HG02610 (cell line): Measurements from ENCODE around the gene IL1RAP.

ENCODE experiments used
- ATAC-seq: cut with Tn5 transposase; IDR thresholded peaks from one replicate; pipeline ENCODE4 v1.9.1; 2021; ENCODE audit warnings: mild to moderate bottlenecking, moderate library complexity; ENCODE audit not compliant: unreplicated experiment

IL1RAP gene

DNA sequence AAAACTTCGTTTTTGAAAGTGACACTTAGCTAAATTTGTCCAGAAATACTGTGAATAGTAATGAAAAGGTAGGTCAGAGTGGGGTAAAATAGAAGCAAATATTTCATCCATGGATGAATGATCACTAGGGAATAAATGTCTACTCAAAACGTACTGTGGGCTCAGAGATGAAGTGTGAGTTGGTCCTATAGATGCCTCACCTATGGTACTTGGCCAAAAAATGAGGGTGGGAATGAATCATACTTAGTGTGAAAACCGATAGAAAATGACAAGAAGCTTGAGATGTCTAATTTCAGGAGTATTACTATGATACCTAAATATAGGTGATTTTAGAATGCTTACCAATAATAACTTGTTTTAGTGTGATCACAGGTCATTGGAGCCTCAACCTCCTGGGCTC, 192.7 kb downstream of the IL1RAP start:
- ATAC-seq: peak; percentile 56
